GM12878 (cell line): Measurements from ENCODE around the gene NAA20. TPM values are rescaled to one million over a fixed set of nuclear protein-coding genes. Genes with fewer than 3 reads are reported as not detected.

Experiments
- ATAC-seq: fragments of 200-7000 bp; cut with Tn5 transposase; 3 replicates; pipeline ENCODE4 v1.9.1; 2020; ENCODE audit warnings: mild to moderate bottlenecking, moderate library complexity
- BruUV-seq: library from RNA; stranded (reverse); fragments of 400-500 nt; replicated peaks from 2 replicates; lab custom pipeline; 2021; lab: Mats Ljungman, UMichigan
- CTCF ChIA-PET: fragments of 300-600 bp; sonication (Branson Sonifier 250); formaldehyde crosslinking; extraction: SDS; loops from one replicate; lab custom pipeline; 2021; ENCODE audit warnings: inconsistent platforms; lab: Yijun Ruan, JAX
- POLR2A ChIA-PET: fragments of 350-600 bp; formaldehyde crosslinking; extraction: SDS; loops from one replicate; lab custom pipeline; 2021; ENCODE audit warnings: inconsistent platforms; lab: Charles Lee
- RAD21 ChIA-PET: fragments of 300-600 bp; sonication (Branson Sonifier 250); formaldehyde crosslinking; loops from one replicate; lab custom pipeline; 2023; ENCODE audit warnings: antibody characterized with exemption; ENCODE audit not compliant: unreplicated experiment; lab: Charles Lee
- SMC1A ChIA-PET: fragments of 300-600 bp; sonication (Branson Sonifier 250); formaldehyde crosslinking; loops from one replicate; lab custom pipeline; 2023; ENCODE audit not compliant: unreplicated experiment, uncharacterized antibody; lab: Charles Lee
- DNase-seq: peaks from one replicate; pipeline ENCODE4 v3.0.0-alpha.2; 2011; ENCODE audit warnings: low read depth, low spot score
- FAIRE-seq: peaks from 3 replicates; lab custom pipeline; 2011; peaks lifted over from hg19 to GRCh38; lab: Jason Lieb, UNC
- H2AFZ ChIP-seq: 2 replicates; pipeline ENCODE4 v1.6.0; 2011; ENCODE audit warnings: low read depth, low read length, control low read depth; ENCODE audit not compliant: control insufficient read depth
- H3K27ac ChIP-seq: 2 replicates; pipeline ENCODE4 v1.5.1; 2011; ENCODE audit warnings: control low read depth; ENCODE audit not compliant: control insufficient read depth, insufficient read depth
- H3K27me3 ChIP-seq, 2 experiments: replicated peaks in 1 of 2; 2 replicates each; pipeline versions ENCODE4 v1.6.0 to v1.6.1; 2011; ENCODE audit warnings: low read length in 1 of 2; ENCODE audit not compliant: control insufficient read depth in 2 of 2, insufficient read depth in 2 of 2
- H3K36me3 ChIP-seq, 2 experiments: 2 replicates each; pipeline ENCODE4 v1.5.1; 2011; ENCODE audit warnings: low read length in 1 of 2; ENCODE audit not compliant: control insufficient read depth in 2 of 2, insufficient read depth in 2 of 2
- H3K4me1 ChIP-seq: 2 replicates; pipeline ENCODE4 v1.6.1; 2011; ENCODE audit warnings: mild to moderate bottlenecking, low read length, moderate library complexity, mixed read lengths; ENCODE audit not compliant: control insufficient read depth, insufficient read depth
- H3K4me2 ChIP-seq: 2 replicates; pipeline ENCODE4 v1.6.0; 2011; ENCODE audit warnings: control low read depth; ENCODE audit not compliant: control insufficient read depth, insufficient read depth
- H3K4me3 ChIP-seq: fragments of 200-600 bp; sonication (generic); 2 replicates; pipeline ENCODE4 v1.5.1; 2016
- H3K79me2 ChIP-seq: 2 replicates; pipeline ENCODE4 v1.6.0; 2011; ENCODE audit warnings: low read length; ENCODE audit not compliant: control insufficient read depth, insufficient read depth
- H3K9ac ChIP-seq: 2 replicates; pipeline ENCODE4 v1.8.0; 2011; ENCODE audit warnings: low read length, control low read depth, mixed read lengths; ENCODE audit not compliant: control insufficient read depth, insufficient read depth
- H3K9me3 ChIP-seq: replicated peaks from 3 replicates; pipeline ENCODE4 v1.5.1; 2011; ENCODE audit warnings: mild to moderate bottlenecking, low read length; ENCODE audit not compliant: control insufficient read depth, insufficient read depth
- H4K20me1 ChIP-seq: 2 replicates; pipeline ENCODE4 v1.6.0; 2011; ENCODE audit not compliant: control insufficient read depth, insufficient read depth
- BACH1 ChIP-seq: fragments of 450-650 bp; IDR thresholded peaks from 2 replicates; pipeline ENCODE4 v1.6.1; 2017; ENCODE audit warnings: mild to moderate bottlenecking, borderline replicate concordance
- BHLHE40 ChIP-seq, 2 experiments: fragments of 450-650 bp in 1 of 2; IDR thresholded peaks; 2 replicates each; pipeline ENCODE4 v1.6.1; 2011 to 2017; ENCODE audit warnings: low read depth in 2 of 2, borderline replicate concordance in 1 of 2, improper control_type of control experiment in 1 of 2, low read length in 1 of 2, mild to moderate bottlenecking in 1 of 2
- CTCF ChIP-seq, 3 experiments: IDR thresholded peaks in 2 of 3; conservative IDR thresholded peaks in 1 of 3; 2 replicates each; pipeline ENCODE4 v1.5.1; 2011; ENCODE audit warnings: low read depth in 3 of 3, low read length in 3 of 3, mild to moderate bottlenecking in 3 of 3, control low read depth in 2 of 3, moderate library complexity in 2 of 3, inconsistent platforms in 1 of 3, mixed read lengths in 1 of 3; ENCODE audit not compliant: control insufficient read depth in 2 of 3, insufficient read depth in 1 of 3; ENCODE audit errors: extremely low read depth in 1 of 3
- EED ChIP-seq: sonication (generic); IDR thresholded peaks from 2 replicates; pipeline ENCODE4 v1.6.1; 2016; ENCODE audit warnings: antibody characterized with exemption, low read depth
- HCFC1 ChIP-seq: fragments of 150-350 bp; IDR thresholded peaks from 2 replicates; pipeline ENCODE4 v1.6.1; 2014; ENCODE audit warnings: low read length
- POLR2AphosphoS2 ChIP-seq: IDR thresholded peaks from 2 replicates; pipeline ENCODE4 v1.6.1; 2011; ENCODE audit warnings: low read depth, mild to moderate bottlenecking, low read length, improper control_type of control experiment, moderate library complexity
- RBBP5 ChIP-seq: fragments of 200-600 bp; sonication (generic); conservative IDR thresholded peaks from 2 replicates; pipeline ENCODE4 v1.6.1; 2016
- RUNX3 ChIP-seq: IDR thresholded peaks from 2 replicates; pipeline ENCODE4 v1.6.1; 2012; ENCODE audit warnings: low read length, inconsistent platforms
- SMARCA5 ChIP-seq: fragments of 450-650 bp; IDR thresholded peaks from 2 replicates; pipeline ENCODE4 v1.6.1; 2017; ENCODE audit warnings: mild to moderate bottlenecking
- SP1 ChIP-seq: IDR thresholded peaks from one replicate; pipeline ENCODE4 v1.6.1; 2011; ENCODE audit warnings: low read depth, low read length
- TARDBP ChIP-seq: IDR thresholded peaks from 2 replicates; pipeline ENCODE4 v1.6.1; 2016; ENCODE audit warnings: borderline replicate concordance
- TBL1XR1 ChIP-seq: IDR thresholded peaks from 2 replicates; pipeline ENCODE4 v1.6.1; 2012; ENCODE audit warnings: low read depth, low read length, improper control_type of control experiment
- ZBTB11 ChIP-seq: fragments of 450-650 bp; formaldehyde crosslinking; IDR thresholded peaks from 2 replicates; pipeline ENCODE4 v1.5.0; 2022; ENCODE audit warnings: mild to moderate bottlenecking, missing genetic modification characterization
- WGBS: methylation state at CpG from one replicate; pipeline ENCODE4 v1.1.6; 2016; ENCODE audit warnings: low lambda C conversion rate; ENCODE audit not compliant: insufficient replicate concordance, insufficient coverage; ENCODE audit errors: missing lambda C conversion rate; 5-methylcytosine and 5-hydroxymethylcytosine counted together
- in situ Hi-C: fragments of 300-500 bp; cut with MboI; formaldehyde crosslinking; loops from 9 replicates; pipeline ENCODE4 v1.14.3; 2018; ENCODE audit warnings: mixed read lengths
- intact Hi-C: fragments of 100-400 bp; cut with micrococcal nuclease; formaldehyde crosslinking; loops from one replicate; pipeline ENCODE4 v1.14.2; 2022; ENCODE audit not compliant: unreplicated experiment
- polyA plus RNA-seq, 11 experiments: library from polyadenylated mRNA; depleted of rRNA in 4 of 11; unstranded in 6 of 11; stranded (reverse) in 5 of 11; fragments of >200 nt; fragmentation: Nextera tagmentation in 4 of 11; fragmentation: Illumina TruSeq in 1 of 11; extraction: Ambion mirVana in 4 of 11; extraction: Trizol in 1 of 11; gene quantifications; 1 replicate in 1 of 11; 2 replicates in 10 of 11; pipeline versions ENCODE4 v1.2.1 to v1.2.3, GENCODE V29; 2011 to 2016; ENCODE audit warnings: inconsistent platforms in 2 of 11, missing spikeins in 2 of 11, low read depth in 1 of 11
- total RNA-seq, 4 experiments: library from RNA; depleted of rRNA in 3 of 4; stranded (reverse); fragments of >200 nt in 3 of 4; fragmentation: Illumina TruSeq in 1 of 4; extraction: Trizol in 1 of 4; gene quantifications; 2 replicates each; pipeline versions ENCODE4 v1.2.1 to v1.2.3, GENCODE V29; 2013 to 2021

Gene NAA20
- total and polyA plus RNA-seq, 10 of the 15 experiments (the other 5 are each of a cell fraction or from before 2014, with no cell fraction given), result 48.3 to 366 (median 89.1) TPM

GRCh38 chr20:20022498-20022897, 5.3 kb downstream of the NAA20 start:
- peak overlapping the region; percentile 75 for H3K4me2 ChIP-seq
- intact Hi-C loops, result no loop called here
- no peaks in the 10 kb centered on the region for H3K27me3 ChIP-seq
- SMC1A ChIA-PET, result interaction anchor here (2.9 kb wide), 1 partner anchor 20 kb away, joined by 7 read pairs; no protein-coding TSS in a partner anchor
- FAIRE-seq, result peak; percentile 95
- peak; percentile 75 for ATAC-seq
- no peak overlapping the region; the same call in 1 of the 2 replicates for H2AFZ ChIP-seq
- H3K79me2 ChIP-seq, result peaks cover 63% of the 10 kb centered on the region
- peak overlapping the region; percentile 60; the same call in 1 of the 2 replicates for H3K4me3 ChIP-seq
- in situ Hi-C loops, result loop anchor here (25.0 kb wide), 2 partner anchors 1435 to 1510 kb away; partner anchors contain the start of genes DTD1 and SEC23B
- peaks cover 0 to 3% of the 10 kb centered on the region in 2 experiments; a peak in 2 of 4 replicates for H3K36me3 ChIP-seq
- no peaks in the 10 kb centered on the region; the same call in 1 of the 2 replicates for H4K20me1 ChIP-seq
- no peak for TF ChIP-seq HCFC1
- peak; percentile 91; the same call in 1 of the 2 replicates for TF ChIP-seq BACH1
- TF ChIP-seq SP1, result no peak
- no peak for TF ChIP-seq POLR2AphosphoS2
- RAD21 ChIA-PET, result interaction anchor here (0.7 to 1.1 kb wide), 3 partner anchors 11 to 125 kb away, joined by 3 read pairs; partner anchors contain the start of genes CFAP61 and CRNKL1
- BruUV-seq, result no TSS peak
- H3K9me3 ChIP-seq, result no peaks in the 10 kb centered on the region
- peak overlapping the region; percentile 10 for H3K9ac ChIP-seq
- H3K27ac ChIP-seq, result peak overlapping the region; percentile 60
- CTCF ChIA-PET, result interaction anchor here (0.8 kb wide), 1 partner anchor 441 kb away, joined by 3 read pairs; no protein-coding TSS in a partner anchor
- POLR2A ChIA-PET, result no interaction called here
- peaks cover 22% of the 10 kb centered on the region for H3K4me1 ChIP-seq
- peak; percentile 16 for DNase-seq

GRCh38 chr20:20023395-20023794, 6.2 kb downstream of the NAA20 start:
- RAD21 ChIA-PET, result no interaction called here
- intact Hi-C loops, result no loop called here
- no TSS peak for BruUV-seq
- TF ChIP-seq RBBP5, result no peak
- no peak for TF ChIP-seq EED
- TF ChIP-seq CTCF (IDR thresholded peaks at IDR 0.05 in 2 of 3, conservative IDR thresholded peaks at IDR 0.05 in 1 of 3; ENCODE audit: control insufficient read depth in 2 of 3, extremely low read depth in 1 of 3, insufficient read depth in 1 of 3, low read depth in 3 of 3, low read length in 3 of 3), result no peak
- TF ChIP-seq BHLHE40 (IDR thresholded peaks at IDR 0.05; ENCODE audit: borderline replicate concordance in 1 of 2, low read depth in 2 of 2, low read length in 1 of 2), result no peak
- TF ChIP-seq TBL1XR1, result no peak
- no peak for TF ChIP-seq ZBTB11 (CRISPR knock-in tag)
- no peak for TF ChIP-seq SMARCA5
- no peak for TF ChIP-seq RUNX3
- TF ChIP-seq TARDBP, result no peak

More at GRCh38 chr20:20023395-20023794, 6.2 kb downstream of the NAA20 start:
- SMC1A ChIA-PET, result no interaction called here
- no peak overlapping the region for H3K4me2 ChIP-seq
- H3K4me1 ChIP-seq, result peaks cover 19% of the 10 kb centered on the region
- H3K9me3 ChIP-seq, result no peaks in the 10 kb centered on the region
- no peak overlapping the region for H3K4me3 ChIP-seq
- H3K36me3 ChIP-seq, result peaks cover 0 to 3% of the 10 kb centered on the region in 2 experiments; a peak in 2 of 4 replicates
- no peak overlapping the region for H3K9ac ChIP-seq
- H2AFZ ChIP-seq, result no peak overlapping the region
- CTCF ChIA-PET, result no interaction called here
- DNase-seq (no peak), FAIRE-seq (no peak), ATAC-seq (no peak)
- no peaks in the 10 kb centered on the region for H3K27me3 ChIP-seq
- H3K27ac ChIP-seq, result no peak overlapping the region
- POLR2A ChIA-PET, result no interaction called here
- H4K20me1 ChIP-seq, result no peaks in the 10 kb centered on the region; the same call in 1 of the 2 replicates
- peaks cover 54% of the 10 kb centered on the region for H3K79me2 ChIP-seq
- in situ Hi-C loops, result loop anchor here (25.0 kb wide), 2 partner anchors 1436 to 1511 kb away; partner anchors contain the start of genes DTD1 and SEC23B
- 93% methylated on average over 3 of the region's 3 CpGs for WGBS
